DND-41 (cell line): ENCODE data around the gene MYL6.

ENCODE experiments used
- ATAC-seq: fragments of 200-7000 bp; cut with Tn5 transposase; 3 replicates; pipeline ENCODE4 v1.9.1; 2021; ENCODE audit warnings: low read depth; ENCODE audit not compliant: insufficient read depth
- DNase-seq: peaks from one replicate; pipeline ENCODE4 v3.0.0-alpha.2; 2020
- H2AFZ ChIP-seq: 2 replicates; pipeline ENCODE4 v1.6.0; 2012; ENCODE audit warnings: low read depth, low read length
- H3K27ac ChIP-seq: 2 replicates; pipeline ENCODE4 v1.5.1; 2012; ENCODE audit warnings: low read length, inconsistent platforms
- H3K27me3 ChIP-seq: fragments of 200-600 bp; sonication (generic); 2 replicates; pipeline ENCODE4 v1.6.0; 2012; ENCODE audit warnings: low read length, mild to moderate bottlenecking, inconsistent platforms; ENCODE audit not compliant: insufficient read depth, poor library complexity
- H3K36me3 ChIP-seq: 2 replicates; pipeline ENCODE4 v1.5.1; 2012; ENCODE audit warnings: low read length, inconsistent platforms; ENCODE audit not compliant: insufficient read depth
- H3K4me1 ChIP-seq: 2 replicates; pipeline ENCODE4 v1.5.1; 2012; ENCODE audit warnings: mild to moderate bottlenecking, low read length; ENCODE audit not compliant: insufficient read depth
- H3K4me2 ChIP-seq: 2 replicates; pipeline ENCODE4 v1.6.0; 2012; ENCODE audit warnings: mild to moderate bottlenecking, moderate library complexity, low read length, inconsistent platforms; ENCODE audit not compliant: insufficient read depth
- H3K4me3 ChIP-seq, 2 experiments: fragments of 200-600 bp in 1 of 2; shearing (Covaris generic) in 1 of 2; 2 replicates each; pipeline ENCODE4 v1.5.1; 2012 to 2016; ENCODE audit warnings: inconsistent platforms in 2 of 2, low read length in 2 of 2, mild to moderate bottlenecking in 2 of 2, low read depth in 1 of 2, moderate library complexity in 1 of 2
- H3K79me2 ChIP-seq: 2 replicates; pipeline ENCODE4 v1.6.0; 2012; ENCODE audit warnings: low read length, inconsistent platforms; ENCODE audit not compliant: insufficient read depth
- H3K9ac ChIP-seq: 2 replicates; pipeline ENCODE4 v1.6.0; 2012; ENCODE audit warnings: low read depth, mild to moderate bottlenecking, inconsistent platforms, low read length, moderate library complexity
- H3K9me3 ChIP-seq: 2 replicates; pipeline ENCODE4 v1.5.1; 2012; ENCODE audit warnings: low read length, moderate library complexity, mild to moderate bottlenecking, inconsistent platforms; ENCODE audit not compliant: insufficient read depth, severe bottlenecking
- H4K20me1 ChIP-seq: 2 replicates; pipeline ENCODE4 v1.6.0; 2012; ENCODE audit warnings: low read length; ENCODE audit not compliant: insufficient read depth
- CTCF ChIP-seq: IDR thresholded peaks from 2 replicates; pipeline ENCODE4 v1.5.1; 2012; ENCODE audit warnings: borderline replicate concordance, low read length, moderate library complexity, mild to moderate bottlenecking; ENCODE audit not compliant: poor library complexity, severe bottlenecking; ENCODE audit errors: extremely low read depth
- EZH2 ChIP-seq: IDR thresholded peaks from 3 replicates; pipeline ENCODE4 v1.6.1; 2012; ENCODE audit warnings: borderline replicate concordance, low read depth, mild to moderate bottlenecking, moderate library complexity, low read length, inconsistent platforms; ENCODE audit not compliant: severe bottlenecking

The MYL6 gene

DNA sequence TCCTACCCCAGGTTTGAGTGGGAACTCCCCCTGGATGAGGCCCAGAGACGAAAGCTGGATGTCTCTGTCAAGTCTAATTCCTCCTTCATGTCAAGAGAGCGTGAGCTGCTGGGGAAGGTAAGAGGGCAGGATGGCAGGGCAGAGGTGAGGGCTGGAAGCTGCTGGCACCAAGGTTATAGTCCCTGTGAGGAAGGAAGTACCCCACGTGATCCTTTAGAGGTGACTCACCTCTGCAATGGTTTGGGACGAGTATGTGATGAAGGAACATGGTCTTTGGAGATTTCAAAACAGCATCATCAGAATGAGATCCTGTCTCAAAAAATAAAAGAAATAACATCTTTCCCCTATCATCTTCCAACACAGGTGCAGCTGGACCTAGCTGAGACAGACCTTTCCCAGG lies 14.9 kb upstream of the MYL6 start:
- no peak for ATAC-seq
- no peak overlapping the region for H3K4me3 ChIP-seq
- peaks cover 62% of the 10 kb centered on the region for H3K36me3 ChIP-seq
- H3K9me3 ChIP-seq: no peaks in the 10 kb centered on the region
- TF ChIP-seq EZH2: no peak
- TF ChIP-seq CTCF: no peak
- no peaks in the 10 kb centered on the region for H3K79me2 ChIP-seq
- H3K9ac ChIP-seq: no peak overlapping the region
- no peak overlapping the region for H2AFZ ChIP-seq
- no peak overlapping the region for H3K4me2 ChIP-seq
- no peaks in the 10 kb centered on the region; the same call in 1 of the 2 replicates for H3K4me1 ChIP-seq
- no peaks in the 10 kb centered on the region for H4K20me1 ChIP-seq
- DNase-seq: no peak
- H3K27me3 ChIP-seq: no peaks in the 10 kb centered on the region
- no peak overlapping the region for H3K27ac ChIP-seq

DNA sequence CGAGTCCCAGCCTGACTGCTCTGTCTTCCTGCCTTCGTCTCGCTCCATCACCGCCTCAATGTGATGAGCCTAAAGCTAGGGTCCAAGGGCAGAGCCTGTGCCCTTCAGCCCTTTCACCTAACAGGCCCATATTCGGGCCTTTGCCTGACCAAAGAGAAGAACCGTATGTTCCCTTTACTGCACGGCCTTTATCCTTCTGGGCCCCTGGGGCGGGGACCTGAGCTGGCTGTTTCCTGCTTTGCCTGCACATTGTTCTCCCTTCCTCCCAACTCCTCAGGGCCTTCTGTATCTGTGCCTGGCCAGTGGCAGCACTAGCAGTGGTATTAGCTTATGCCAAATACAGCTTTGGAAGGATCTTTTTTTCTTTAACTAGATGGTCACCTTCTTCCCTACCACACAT lies 14.3 kb upstream of the MYL6 start:
- Histone ChIP-seq H3K27me3 (no peaks in the 10 kb centered on the region), H3K4me2 (no peak overlapping the region), H3K36me3 (peaks cover 55% of the 10 kb centered on the region), H3K9me3 (no peaks in the 10 kb centered on the region), H3K4me1 (no peaks in the 10 kb centered on the region), H4K20me1 (no peaks in the 10 kb centered on the region), H2AFZ (no peak overlapping the region), H3K79me2 (no peaks in the 10 kb centered on the region), H3K4me3 (no peak overlapping the region), H3K9ac (no peak overlapping the region), H3K27ac (no peak overlapping the region)
- ATAC-seq: no peak
- DNase-seq: no peak
- no peak for TF ChIP-seq CTCF
- TF ChIP-seq EZH2: no peak

DNA sequence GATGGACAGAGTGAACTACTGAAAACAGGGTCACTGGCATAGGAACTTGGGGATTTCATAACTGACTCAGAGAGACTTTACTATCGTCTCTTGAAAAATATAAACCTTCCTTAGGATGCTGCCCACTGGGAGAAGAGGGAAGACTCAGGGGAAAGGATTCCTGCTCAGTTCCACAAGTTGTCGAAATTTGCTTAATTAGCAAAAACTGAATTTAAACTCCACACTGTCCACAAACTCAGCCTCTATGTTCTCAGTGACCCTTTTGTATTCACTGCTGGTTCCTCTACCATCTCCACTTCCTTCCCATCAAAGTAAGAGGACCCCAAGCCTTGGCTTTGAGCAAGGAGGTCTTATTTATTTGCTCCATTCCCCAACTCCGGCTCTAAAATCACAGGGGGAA lies 12.9 kb upstream of the MYL6 start:
- TF ChIP-seq EZH2 (no peak), CTCF (no peak)
- Histone ChIP-seq H3K27ac (no peak overlapping the region), H3K4me3 (no peak overlapping the region), H3K4me2 (no peak overlapping the region), H3K4me1 (no peaks in the 10 kb centered on the region), H2AFZ (no peak overlapping the region), H3K79me2 (no peaks in the 10 kb centered on the region), H4K20me1 (no peaks in the 10 kb centered on the region), H3K9me3 (no peaks in the 10 kb centered on the region), H3K36me3 (peaks cover 45% of the 10 kb centered on the region), H3K27me3 (no peaks in the 10 kb centered on the region), H3K9ac (no peak overlapping the region)
- DNase-seq (no peak), ATAC-seq (no peak)
